Embryonic facial prominence (tissue), 1 donor: ENCODE data around the gene MYH11.
"Not testable (repeated sequence)": the region's sequence is repeated elsewhere in the genome, so short reads cannot be mapped to it uniquely, and the experiment has no call there.

Experiments used
- DNase-seq: peaks from one replicate; pipeline ENCODE4 v3.0.0-alpha.2; 2016; ENCODE audit errors: extremely low spot score

MYH11 gene

DNA sequence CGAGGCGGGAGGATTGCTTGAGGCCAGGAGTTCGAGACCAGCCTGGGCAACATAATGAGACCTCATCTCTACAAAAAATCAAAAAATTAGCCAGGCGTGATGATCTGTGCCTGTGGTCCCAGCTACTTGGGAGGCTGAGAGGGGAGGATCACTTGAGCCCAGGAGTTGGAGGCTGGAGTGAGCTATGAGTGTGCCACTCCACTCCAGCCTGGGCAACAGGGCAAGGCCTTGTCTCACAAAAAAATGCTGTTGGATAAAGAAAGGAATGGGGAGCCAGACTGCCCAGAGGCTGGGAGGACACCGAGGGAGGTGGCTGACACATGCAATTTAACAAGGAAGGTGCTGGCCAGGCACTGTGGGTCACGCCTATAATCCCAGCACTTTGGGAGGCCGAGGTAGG, 47.5 kb downstream of the MYH11 start:
- not testable (repeated sequence) for DNase-seq

DNA sequence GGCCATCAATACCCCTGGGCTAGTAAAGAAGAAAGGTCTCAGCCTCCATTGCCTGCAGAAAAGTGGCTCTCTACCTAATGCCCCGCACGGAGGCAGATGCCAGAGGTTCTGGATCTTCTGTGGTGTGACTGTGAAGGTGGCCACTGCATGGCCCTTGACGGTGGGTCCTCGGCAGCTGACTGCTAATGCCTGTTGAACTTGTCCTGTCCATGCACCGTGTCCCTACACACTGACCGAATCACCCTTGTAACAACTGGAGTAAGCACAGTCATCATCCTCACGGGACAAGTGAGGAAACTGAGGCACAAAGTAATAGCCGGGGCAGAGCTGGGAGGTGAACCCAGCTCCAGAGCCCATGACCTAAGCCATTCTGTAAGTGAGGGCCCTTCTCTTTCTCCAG, 48.8 kb downstream of the MYH11 start:
- DNase-seq: no peak

DNA sequence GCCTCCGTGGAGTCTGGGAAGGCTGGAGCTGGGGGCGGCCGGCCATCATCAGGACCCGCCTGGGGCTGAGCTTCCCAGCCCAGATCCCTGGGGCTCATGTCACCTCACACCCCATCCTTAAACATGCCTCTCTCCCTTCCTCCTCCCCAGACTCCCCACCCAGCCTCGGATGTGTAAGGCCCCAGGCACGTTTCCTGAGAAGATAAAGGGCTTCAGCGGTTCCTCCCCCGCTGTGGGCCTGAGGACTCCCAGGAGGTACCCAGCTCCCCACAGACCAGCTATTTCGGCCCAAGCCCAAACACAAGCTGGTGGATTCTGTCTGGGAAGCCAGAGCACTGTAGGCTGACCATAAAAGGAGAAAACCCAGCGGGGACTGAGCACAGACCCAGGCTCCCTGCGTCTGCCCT, 49.2 kb downstream of the MYH11 start:
- DNase-seq: no peak

DNA sequence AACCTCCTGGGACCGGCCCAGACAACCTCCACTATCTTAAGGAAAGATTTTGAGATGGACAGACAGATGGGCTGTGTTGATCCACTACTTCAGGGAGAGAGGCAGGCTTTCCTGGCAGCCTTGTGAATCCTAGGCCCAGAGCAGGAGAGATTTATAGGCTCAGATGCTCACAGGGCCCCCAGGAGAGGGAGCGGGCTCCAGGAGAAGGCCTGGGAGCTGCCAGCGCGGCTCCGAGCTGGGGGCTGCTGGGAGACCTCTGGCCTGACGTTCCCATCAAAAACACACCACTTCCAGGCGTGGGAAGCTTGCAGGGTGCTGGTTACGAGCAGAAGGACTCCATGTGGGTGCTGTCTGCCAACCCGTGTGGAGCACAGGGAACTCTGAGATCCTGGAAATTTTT, 53.2 kb downstream of the MYH11 start:
- no peak for DNase-seq

DNA sequence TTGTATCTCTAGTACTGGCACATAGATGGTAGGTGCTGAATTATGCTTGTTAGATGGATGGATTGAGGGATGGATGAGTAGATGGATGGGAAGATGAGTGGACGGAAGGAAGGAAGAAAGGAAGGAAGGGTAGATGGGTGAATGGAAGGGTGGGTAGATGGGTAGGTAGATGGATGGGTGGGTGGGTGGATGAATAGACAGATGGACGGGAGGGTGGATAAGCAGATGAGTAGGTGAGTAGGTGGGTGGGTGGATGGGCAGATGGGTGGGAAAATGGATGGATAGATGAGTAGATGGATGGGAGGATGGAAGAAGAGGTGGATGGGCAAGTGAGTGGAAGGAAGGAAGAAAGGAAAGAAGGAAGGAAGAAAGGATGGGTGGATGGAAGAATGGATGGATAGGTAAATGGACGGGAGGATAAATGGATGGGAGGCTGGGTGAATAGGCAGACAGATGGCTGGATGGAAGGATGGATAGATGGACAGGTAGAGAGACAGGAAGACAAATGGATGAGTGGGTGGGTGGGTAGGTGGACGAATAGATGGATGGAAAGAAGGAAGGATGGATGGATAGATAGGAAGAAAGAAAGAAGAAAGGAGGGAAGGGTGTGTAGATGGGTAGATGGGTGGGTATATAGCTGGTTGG, 56.9 kb downstream of the MYH11 start:
- DNase-seq: no peak

DNA sequence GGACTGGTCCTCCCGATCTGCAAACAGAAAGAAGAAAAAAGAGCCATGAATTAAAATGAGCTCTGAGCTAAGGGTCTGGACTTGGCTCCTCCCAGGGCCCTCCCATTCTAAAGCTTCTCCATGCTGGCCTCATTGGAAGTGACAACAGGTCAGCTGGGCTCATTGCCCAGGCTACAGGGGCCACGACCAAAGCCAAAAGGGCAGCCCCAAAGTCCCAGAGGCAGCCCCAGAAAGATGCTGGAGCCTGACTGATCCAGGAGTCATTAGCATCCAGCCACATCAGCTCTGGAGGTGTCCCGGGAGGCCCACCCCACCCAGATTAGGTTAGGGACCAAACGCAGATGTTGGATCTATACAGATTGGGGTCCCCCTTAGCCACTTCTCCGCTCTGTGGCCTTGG, 58.2 kb downstream of the MYH11 start:
- no peak for DNase-seq

DNA sequence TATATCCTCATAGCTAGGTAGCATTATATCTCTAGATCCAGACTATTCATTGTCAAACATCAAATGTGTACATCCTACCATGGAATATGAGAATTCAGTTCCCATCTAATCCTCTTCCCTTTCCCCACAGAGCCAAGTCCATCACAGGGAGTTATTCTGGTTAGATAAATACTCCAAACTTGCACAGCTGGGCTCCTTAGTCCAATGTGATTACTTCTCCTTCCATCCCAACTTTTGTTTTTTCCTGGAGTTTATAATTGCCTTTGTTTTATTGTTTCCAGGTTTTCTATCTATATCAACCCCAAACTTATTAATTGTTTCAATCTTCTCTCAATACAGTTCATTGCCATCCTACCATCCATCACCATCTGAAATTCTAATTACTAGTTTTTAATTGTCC, 59.9 kb downstream of the MYH11 start:
- no peak for DNase-seq

DNA sequence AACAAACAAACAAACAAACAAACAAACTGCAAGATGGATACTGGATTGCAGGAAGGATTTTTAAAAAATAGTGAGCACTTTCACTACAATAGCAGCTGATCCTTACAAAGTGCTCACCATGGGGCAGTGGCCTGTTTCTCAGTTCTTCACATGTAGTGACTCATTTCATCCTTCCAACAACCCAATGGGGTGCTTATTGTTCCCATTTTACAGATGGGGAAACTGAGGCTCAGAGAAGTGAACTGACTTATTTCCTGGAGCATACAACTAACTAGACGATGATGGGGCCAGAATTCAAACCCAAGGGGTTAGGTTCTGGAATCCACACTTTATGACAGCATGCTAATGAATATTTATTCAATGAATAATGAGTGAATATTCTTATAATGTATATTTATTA, 61.2 kb downstream of the MYH11 start:
- no peak for DNase-seq

DNA sequence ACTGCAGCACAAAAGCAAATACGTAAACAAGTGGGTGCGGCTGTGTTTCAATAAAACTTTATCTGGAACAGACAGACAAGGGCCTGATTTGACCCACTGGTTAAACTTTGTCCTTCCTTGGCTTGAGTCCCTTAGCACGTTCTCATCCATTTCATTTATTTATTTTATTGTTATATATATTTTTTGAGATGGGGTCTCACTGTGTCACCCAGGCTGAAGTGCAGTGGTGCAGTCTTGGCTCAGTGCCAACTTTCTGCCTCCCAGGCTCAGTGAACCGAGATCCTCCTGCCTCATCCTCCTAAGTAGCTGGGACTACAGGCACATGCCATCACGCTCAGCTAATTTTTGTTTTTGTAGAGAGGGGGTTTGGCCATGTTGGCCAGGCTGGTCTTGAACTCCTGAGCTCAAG, 64.3 kb downstream of the MYH11 start:
- DNase-seq: no peak

DNA sequence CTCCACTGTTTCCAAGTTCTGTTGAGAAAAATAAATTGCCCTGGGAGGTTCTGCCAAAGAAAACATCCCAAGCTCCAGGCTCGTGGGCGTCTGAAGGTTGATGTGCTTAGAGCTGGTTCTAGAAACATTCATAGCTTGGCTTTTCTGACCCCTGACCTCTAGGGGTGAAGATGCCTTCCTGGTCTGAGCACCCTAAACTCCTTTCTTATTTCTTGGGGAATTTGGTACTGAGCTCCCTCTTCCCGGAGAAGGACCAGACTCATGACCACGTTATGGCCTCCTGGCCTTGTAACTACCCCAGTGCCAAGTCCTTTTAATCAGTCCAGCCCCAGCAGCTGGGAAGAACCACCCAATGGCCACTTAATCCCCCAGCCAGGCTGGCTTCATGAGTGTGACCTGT, 66.4 kb downstream of the MYH11 start:
- no peak for DNase-seq

DNA sequence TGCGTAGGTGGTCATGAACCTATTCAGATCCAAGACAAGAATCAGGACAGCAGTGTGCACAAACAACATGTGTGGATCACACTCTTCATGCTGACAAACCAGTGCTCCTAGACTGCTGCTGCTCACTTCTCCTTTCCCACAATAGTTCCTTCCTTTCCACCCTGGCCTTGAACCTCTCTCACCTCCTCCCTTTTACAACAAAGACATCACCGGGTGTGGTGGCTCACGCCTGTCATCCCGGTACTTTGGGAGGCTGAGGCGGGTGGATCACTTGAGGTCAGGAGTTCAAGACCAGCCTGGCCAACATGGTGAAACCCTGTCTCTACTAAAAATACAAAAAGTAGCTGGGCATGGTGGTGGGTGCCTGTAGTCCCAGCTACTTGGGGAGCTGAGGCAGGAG, 67.0 kb downstream of the MYH11 start:
- not testable (repeated sequence) for DNase-seq

DNA sequence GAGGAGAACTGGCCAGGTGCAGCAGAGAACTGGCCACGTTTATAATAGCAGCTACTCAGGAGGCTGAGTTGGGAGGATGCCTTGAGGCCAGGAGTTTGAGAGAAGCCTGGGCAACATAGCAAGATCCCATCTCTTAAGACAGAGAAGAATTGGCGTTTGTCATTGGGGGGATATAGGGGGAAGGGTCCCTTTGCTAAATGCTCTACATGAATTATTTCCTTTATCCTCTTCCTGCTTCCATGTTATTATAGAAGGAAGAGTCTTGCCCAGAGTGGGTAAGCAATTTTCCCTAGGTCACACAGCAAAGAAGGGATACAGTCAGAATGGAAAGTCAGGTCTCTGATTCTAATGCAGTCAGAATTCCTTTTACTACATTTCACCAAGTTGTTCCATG, 68.0 kb downstream of the MYH11 start:
- no peak for DNase-seq

DNA sequence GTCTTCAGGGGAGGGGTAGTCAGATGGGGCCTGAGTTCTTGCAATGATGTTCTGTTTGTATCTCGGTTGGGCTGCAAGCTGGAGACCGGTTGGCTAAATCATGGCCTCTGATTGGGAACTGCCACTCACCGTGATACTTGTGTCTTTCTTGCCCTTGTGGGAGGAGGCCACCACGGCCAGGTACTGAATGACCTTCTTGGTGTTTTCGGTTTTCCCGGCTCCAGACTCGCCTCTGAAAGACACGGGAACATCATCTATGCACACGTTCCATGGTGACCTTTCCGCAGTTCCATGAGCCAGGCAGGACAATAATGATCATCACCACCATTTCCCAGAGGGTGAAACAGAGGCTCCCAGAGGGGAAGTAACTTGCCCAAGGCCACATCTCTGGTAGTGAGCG, 70.3 kb downstream of the MYH11 start:
- no peak for DNase-seq

DNA sequence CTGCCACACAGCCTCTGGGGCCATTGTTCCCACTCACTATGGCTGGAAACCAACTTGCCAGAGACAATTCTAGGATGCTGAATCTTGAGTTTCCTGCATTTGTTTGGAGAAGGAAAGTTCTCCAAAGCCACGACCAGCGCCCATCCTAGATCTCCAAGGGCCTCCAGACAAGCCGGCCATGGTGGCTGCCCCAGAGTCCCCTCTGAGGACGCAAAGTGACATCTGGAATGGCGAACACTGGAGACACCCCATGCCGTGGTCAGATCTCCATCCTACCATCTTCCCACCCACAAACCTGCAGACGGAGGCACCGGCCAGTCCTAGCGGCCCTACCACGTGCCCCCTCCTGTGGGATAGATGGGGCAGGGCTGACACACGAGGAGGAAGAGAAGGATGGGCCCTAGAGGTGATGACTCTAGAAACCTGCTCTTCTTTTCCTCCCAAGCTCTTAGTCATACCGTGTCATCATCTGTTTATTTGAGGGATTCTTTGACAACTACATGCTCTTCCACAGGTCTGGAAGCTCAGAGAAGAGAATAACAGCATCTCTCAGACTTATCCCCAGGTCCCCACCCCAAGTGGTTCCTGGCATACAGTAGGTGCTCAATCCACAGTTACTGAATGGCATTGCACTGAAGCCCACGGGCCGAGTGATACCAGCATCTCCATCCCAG, 71.3 kb downstream of the MYH11 start:
- DNase-seq: no peak

DNA sequence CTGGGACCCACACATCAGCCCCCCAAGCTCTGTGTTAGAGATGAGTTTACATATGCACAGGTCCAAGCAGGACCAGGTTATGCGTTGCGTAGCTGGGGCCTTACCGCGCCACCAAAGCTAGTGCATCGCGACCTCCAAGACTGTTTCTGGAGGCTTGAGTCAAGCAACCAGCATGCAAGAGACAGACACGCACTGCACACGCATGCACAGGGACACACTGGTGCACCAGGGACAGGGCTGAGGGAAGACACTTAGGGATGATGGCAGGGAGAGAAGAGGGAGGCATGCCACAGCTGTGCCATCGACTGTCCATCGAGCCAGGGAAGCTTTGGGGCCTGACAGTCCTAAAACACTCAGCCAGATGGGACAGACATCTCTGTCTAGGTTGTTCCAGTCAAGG, 72.8 kb downstream of the MYH11 start:
- DNase-seq: no peak

DNA sequence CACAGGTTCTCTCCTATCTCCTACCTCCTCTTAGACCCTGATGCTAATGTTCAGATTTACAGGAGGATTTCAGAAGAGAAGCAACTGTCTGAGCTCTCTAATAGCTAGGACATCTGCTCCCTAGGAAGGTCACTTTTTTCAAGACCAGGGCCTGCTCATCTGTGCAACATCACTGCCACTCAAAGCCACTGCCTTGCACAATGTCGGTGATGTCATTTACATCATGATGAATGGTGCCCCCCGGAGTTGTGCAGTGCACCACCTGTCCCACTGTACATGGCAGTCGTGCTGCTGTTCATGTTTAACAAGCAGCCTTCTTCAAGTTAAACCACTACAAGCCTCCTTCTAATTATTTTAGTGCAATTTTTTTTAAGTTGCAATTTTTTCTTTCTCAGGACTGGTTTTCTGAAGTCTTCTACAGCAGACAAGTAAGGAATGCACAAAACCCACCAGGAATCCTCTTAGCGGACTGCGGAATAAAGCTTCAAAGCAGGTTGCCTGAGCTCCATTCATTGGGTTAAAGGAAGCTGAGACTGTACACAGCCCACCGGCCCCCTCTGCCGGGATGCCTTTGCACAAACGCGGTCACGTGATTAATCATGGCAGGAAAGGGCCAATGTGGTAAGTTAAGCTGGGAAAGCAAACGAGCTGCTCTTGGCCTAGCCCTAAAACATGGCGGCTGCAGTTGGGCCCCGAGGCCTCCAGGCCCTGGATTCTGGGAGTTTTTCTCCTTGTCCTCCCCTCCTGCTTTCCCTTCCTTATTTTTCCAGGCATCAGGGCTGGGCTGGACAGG, 74.1 kb downstream of the MYH11 start:
- DNase-seq: no peak

DNA sequence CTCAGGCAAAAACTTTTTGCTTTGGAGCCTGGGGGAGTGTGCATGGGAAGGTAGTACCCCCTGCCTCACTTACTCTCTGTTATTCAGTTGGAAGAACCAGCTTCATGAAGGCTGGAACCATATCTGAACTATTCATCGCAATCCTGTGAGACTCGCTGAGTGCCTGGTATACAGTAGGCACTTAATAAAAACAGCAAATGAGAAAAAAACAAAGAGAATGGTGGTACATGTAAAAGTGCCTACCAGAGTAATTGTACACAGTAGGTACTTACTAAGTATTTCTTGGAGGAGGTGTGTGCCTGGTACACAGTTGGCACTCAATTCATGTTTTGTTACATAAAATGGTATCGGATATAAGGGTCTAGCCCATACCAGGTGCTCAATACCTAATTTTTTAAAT, 75.2 kb downstream of the MYH11 start:
- DNase-seq: no peak

DNA sequence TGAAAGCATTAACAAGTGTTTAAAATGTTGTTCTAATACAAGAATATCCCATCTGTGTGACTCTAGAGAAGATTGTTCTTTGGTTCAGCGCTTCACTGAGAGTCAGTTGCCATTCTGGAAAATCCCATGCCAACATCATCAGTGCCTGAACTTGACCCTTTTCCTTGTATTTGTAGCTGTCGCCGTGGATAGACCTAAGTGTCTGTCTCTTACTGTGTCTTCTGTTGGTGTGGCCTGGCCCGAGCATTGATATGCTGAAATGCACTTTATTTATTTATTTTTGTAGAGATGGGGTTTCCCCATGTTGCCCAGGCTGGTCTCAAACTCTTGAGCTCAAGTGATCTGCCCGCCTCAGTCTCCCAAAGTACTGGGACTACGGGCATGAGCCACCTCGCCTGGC, 76.0 kb downstream of the MYH11 start:
- DNase-seq: no peak

DNA sequence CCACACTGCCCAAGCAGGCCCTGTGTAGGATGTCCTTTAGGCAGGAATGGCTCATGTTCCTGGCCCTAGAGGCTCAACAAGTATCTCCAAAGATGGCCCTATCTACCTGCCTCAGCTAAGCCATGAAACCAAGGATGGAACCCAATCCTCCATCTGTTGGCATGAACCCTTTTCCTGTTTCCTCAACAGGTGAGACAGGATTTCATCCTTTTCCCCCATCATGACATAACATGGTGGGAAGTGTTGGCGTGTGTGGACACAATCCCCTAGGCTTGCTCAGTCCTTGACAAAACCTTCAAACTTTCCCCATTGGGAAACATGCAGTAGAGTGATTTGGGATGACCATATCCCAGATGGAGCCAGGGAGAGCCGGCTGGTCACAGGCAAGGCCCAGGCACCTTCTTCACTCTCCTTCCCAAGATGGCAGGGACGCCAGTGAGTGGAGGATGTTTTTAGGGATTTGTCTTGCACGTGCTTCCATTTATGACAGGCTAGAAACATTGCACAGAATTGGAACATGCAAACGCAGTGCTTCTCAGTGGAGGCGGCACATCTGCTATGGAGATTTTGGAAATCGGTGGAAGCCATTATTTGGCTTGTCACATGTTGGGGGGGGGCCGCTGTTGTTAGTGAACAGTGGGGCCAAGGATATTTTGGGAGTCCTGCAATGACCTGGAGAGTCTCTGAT, 77.0 kb downstream of the MYH11 start:
- no peak for DNase-seq

DNA sequence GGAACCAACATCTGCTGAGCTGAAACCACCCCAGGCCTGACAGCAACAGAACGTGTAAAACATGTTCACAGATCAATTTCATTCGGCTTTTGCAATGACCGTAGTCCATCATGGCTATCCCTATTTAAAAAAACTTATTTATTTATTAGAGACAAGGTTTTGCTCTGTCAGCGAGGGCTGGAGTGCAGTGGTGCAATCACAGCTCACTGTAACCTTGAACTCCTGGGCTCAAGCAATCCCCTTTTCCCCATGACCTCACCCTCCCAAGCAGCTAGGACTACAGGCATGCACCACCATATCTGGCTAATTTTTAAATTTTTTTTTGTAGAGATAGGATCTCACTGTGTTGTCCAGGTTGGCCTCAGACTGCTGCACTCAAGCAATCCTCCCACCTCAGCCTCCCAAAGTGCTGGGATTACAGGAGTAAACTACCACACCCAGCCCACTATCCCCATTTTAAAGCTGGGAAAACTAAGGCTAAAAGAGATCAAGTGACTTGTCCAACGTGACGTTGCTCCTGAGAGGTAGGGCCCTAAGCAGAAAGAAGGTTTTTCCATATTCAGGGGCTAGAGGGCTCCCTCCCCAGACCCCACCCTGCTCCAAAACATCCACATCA, 77.7 kb downstream of the MYH11 start:
- DNase-seq: no peak

DNA sequence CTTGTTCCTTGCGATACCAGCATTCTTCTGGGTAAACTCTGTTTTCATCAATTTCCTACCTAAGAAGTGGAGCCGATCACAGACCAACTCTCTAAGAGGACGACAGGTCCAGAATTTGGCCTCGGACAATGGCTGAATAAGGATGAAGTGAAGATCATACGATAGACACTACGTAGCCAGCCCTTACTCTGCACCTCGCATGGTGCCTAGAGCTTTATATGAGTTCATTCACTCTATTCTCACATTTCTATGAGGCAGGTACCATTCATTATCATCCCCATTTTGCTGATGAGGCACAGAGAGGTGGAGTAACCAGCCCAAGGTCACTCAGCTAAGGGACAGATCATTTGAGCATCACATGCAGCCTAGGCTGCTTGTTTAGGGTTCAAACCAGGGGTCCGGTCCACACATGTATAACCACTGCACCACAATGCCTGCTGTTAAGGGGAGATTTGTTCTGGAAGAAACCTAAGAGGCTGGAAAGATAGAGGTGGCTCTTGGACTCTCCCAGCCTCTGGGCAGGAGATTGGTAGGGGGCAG, 78.6 kb downstream of the MYH11 start:
- no peak for DNase-seq
